Stomach (tissue), 9 donors: Measurements from ENCODE around the gene ALX4. TPM values are rescaled to one million over a fixed set of nuclear protein-coding genes. Genes with fewer than 3 reads are reported as not detected.

Experiments
- DNase-seq, 2 donors: peaks; one replicate each; pipeline versions ENCODE4 v3.0.0 to v3.0.0-alpha.2; 2013 to 2019
- H3K27ac ChIP-seq, 5 donors: fragments of 200-600 bp in 4 of 5; sonication (generic) in 4 of 5; one replicate each; pipeline ENCODE4 v1.5.1; 2013 to 2019; ENCODE audit warnings: mild to moderate bottlenecking in 1 of 5, moderate library complexity in 1 of 5
- H3K27me3 ChIP-seq, 3 donors: fragments of 200-600 bp; sonication (generic); one replicate each; pipeline ENCODE4 v1.5.1; 2017 to 2019; ENCODE audit warnings: mixed run types in 1 of 3
- H3K36me3 ChIP-seq, 4 donors: fragments of 200-600 bp; sonication (generic); 1 replicate in 3 of 4; 2 replicates in 1 of 4; pipeline ENCODE4 v1.5.1; 2016 to 2019
- H3K4me1 ChIP-seq, 4 donors: fragments of 200-600 bp; sonication (generic); one replicate each; pipeline ENCODE4 v1.5.1; 2016 to 2019
- H3K4me3 ChIP-seq, 4 donors: fragments of 200-600 bp; sonication (generic) in 3 of 4; one replicate each; pipeline ENCODE4 v1.5.1; 2016 to 2019; ENCODE audit warnings: mild to moderate bottlenecking in 1 of 4
- H3K9me3 ChIP-seq, 4 donors: fragments of 200-600 bp; sonication (generic); one replicate each; pipeline ENCODE4 v1.5.1; 2016 to 2019
- CTCF ChIP-seq, 7 experiments: fragments of 450-650 bp in 4 of 7; fragments of 200-600 bp in 3 of 7; sonication (generic) in 3 of 7; IDR thresholded peaks; one replicate each; pipeline ENCODE4 v1.5.1; 2016 to 2019; ENCODE audit warnings: antibody characterized with exemption in 7 of 7, control low read depth in 2 of 7, mild to moderate bottlenecking in 1 of 7
- EP300 ChIP-seq: sonication (generic); formaldehyde crosslinking; IDR thresholded peaks from one replicate; pipeline ENCODE4 v1.6.1; 2017; ENCODE audit warnings: antibody characterized with exemption
- POLR2A ChIP-seq, 4 donors: fragments of 450-650 bp; IDR thresholded peaks; one replicate each; pipeline ENCODE4 v1.6.1; 2016; ENCODE audit warnings: antibody characterized with exemption in 4 of 4, control low read depth in 2 of 4, mild to moderate bottlenecking in 1 of 4, moderate library complexity in 1 of 4
- POLR2AphosphoS5 ChIP-seq, 3 donors: sonication (generic); formaldehyde crosslinking; IDR thresholded peaks; one replicate each; pipeline ENCODE4 v1.6.1; 2016; ENCODE audit warnings: antibody characterized with exemption in 3 of 3
- WGBS, 5 donors: extraction: QIAGEN DNeasy Blood & Tissue Kit in 3 of 5; methylation state at CpG; one replicate each; pipeline versions ENCODE4 v1.1.5 to v1.1.7; 2013 to 2018; 5-methylcytosine and 5-hydroxymethylcytosine counted together
- intact Hi-C: fragments of 100-400 bp; cut with DNase I; formaldehyde crosslinking; loops from one replicate; pipeline ENCODE4 v1.15.1; 2023; ENCODE audit warnings: low total_unique reads
- polyA plus RNA-seq, 3 donors: library from polyadenylated mRNA; stranded (reverse); fragments of 200-250 nt; gene quantifications; one replicate each; pipeline ENCODE4 v1.2.3, GENCODE V29; 2013
- total RNA-seq, 5 donors: library from RNA; depleted of rRNA; stranded (reverse); fragments of >200 nt; gene quantifications; one replicate each; pipeline versions ENCODE4 v1.1.0 to v1.2.3, GENCODE V29; 2014 to 2016
- donor health status: healthy with polysubstance abuse.
- donor health status: Bipolar disorder and iron deficiency.
- donor health status: healthy.

ALX4 gene
- total and polyA plus RNA-seq, 8 donors, result not detected

GRCh38 chr11:44348721-44349120 lies 38.8 kb upstream of the ALX4 start:
- no peak overlapping the region for H3K4me3 ChIP-seq
- TF ChIP-seq EP300, result no peak
- no peak for TF ChIP-seq POLR2A (IDR thresholded peaks at IDR 0.05)
- no peak for TF ChIP-seq POLR2AphosphoS5 (IDR thresholded peaks at IDR 0.05)
- no peak for TF ChIP-seq CTCF (IDR thresholded peaks at IDR 0.05)
- intact Hi-C loops, result no loop called here
- DNase-seq, result no peak
- H3K36me3 ChIP-seq, result no peaks in the 10 kb centered on the region
- 63 to 79% (median 78%) methylated on average over 10 of the region's 10 CpGs for WGBS, 5 donors
- H3K27ac ChIP-seq, result no peak overlapping the region
- no peaks in the 10 kb centered on the region for H3K4me1 ChIP-seq
- H3K9me3 ChIP-seq, result no peaks in the 10 kb centered on the region
- peaks cover 0 to 47% (median 3%) of the 10 kb centered on the region in 3 donors for H3K27me3 ChIP-seq

DNA sequence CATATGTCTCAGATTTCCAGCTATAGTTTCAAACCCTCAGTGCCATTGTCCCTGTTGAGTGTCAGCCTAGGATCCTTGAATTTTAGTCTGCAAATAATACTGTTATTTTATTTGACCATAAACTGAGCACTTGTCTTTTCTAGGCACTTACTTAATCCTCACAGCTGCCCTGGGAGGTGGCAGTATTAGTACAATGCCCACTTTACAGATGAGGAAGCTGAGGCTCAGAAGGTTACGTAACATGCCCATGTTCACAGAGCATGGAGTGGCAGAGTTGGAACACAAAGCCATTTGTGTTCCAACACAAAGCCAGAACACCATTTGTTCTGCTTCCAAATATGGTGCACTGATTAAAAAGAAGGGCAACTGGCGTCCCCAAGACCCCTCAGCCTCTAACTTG lies 38.2 kb upstream of the ALX4 start:
- Histone ChIP-seq H3K4me3 (no peak overlapping the region), H3K9me3 (no peaks in the 10 kb centered on the region), H3K36me3 (no peaks in the 10 kb centered on the region), H3K27ac (no peak overlapping the region), H3K4me1 (no peaks in the 10 kb centered on the region), H3K27me3 (peaks cover 0 to 51% (median 3%) of the 10 kb centered on the region in 3 donors)
- no peak for DNase-seq
- no peak for TF ChIP-seq EP300
- no peak for TF ChIP-seq CTCF (IDR thresholded peaks at IDR 0.05)
- TF ChIP-seq POLR2AphosphoS5 (IDR thresholded peaks at IDR 0.05), result no peak
- TF ChIP-seq POLR2A (IDR thresholded peaks at IDR 0.05), result no peak
- intact Hi-C loops, result no loop called here
- WGBS, 5 donors, result 48 to 72% (median 66%) methylated on average over 2 of the region's 2 CpGs

- H3K9me3 ChIP-seq, result no peaks in the 10 kb centered on the region
- DNase-seq, result no peak
- 84 to 89% (median 86%) methylated on average over 5 of the region's 5 CpGs for WGBS, 5 donors
These were observed 37.6 kb upstream of the ALX4 start for GRCh38 chr11:44347538-44347937.

GRCh38 chr11:44346983-44347382 lies 37.0 kb upstream of the ALX4 start:
- TF ChIP-seq POLR2AphosphoS5 (IDR thresholded peaks at IDR 0.05) (no peak), POLR2A (IDR thresholded peaks at IDR 0.05) (no peak), CTCF (IDR thresholded peaks at IDR 0.05) (no peak), EP300 (no peak)
- Histone ChIP-seq H3K27ac (no peak overlapping the region), H3K4me3 (no peak overlapping the region), H3K36me3 (no peaks in the 10 kb centered on the region), H3K9me3 (no peaks in the 10 kb centered on the region), H3K27me3 (peaks cover 0 to 53% (median 3%) of the 10 kb centered on the region in 3 donors), H3K4me1 (no peaks in the 10 kb centered on the region)
- 51 to 71% (median 53%) methylated on average over 4 to 6 of the region's 6 CpGs for WGBS, 5 donors
- intact Hi-C loops, result no loop called here
- DNase-seq, result no peak

More at GRCh38 chr11:44347538-44347937, 37.6 kb upstream of the ALX4 start:
- TF ChIP-seq POLR2A (IDR thresholded peaks at IDR 0.05) (no peak), POLR2AphosphoS5 (IDR thresholded peaks at IDR 0.05) (no peak), CTCF (IDR thresholded peaks at IDR 0.05) (no peak), EP300 (no peak)
- H3K36me3 ChIP-seq, result no peaks in the 10 kb centered on the region
- H3K27ac ChIP-seq, result no peak overlapping the region
- no peaks in the 10 kb centered on the region for H3K4me1 ChIP-seq
- intact Hi-C loops, result no loop called here
- peaks cover 0 to 53% (median 3%) of the 10 kb centered on the region in 3 donors for H3K27me3 ChIP-seq
- H3K4me3 ChIP-seq, result no peak overlapping the region
